GM15510 (cell line): ENCODE measurements around the gene ZNF587.

Source experiments
- POLR2A ChIP-seq: IDR thresholded peaks from 3 replicates; pipeline ENCODE4 v1.6.1; 2011; ENCODE audit warnings: borderline replicate concordance; ENCODE audit not compliant: insufficient read length; ENCODE audit errors: extremely low read depth

ZNF587 gene

GRCh38 chr19:57849666-57850473 lies at the start of gene ZNF587:
ZNF587 (plus strand) TSS chr19:57849859; CDS start chr19:57850039, 180 bp downstream.
- TF ChIP-seq POLR2A, result peak; percentile 61

GRCh38 chr19:57800696-57801095 lies 49.0 kb upstream of the ZNF587 start:
- no peak for TF ChIP-seq POLR2A

- TF ChIP-seq POLR2A, result no peak
Measured at GRCh38 chr19:57802269-57802668, 47.4 kb upstream of the ZNF587 start.

- no peak for TF ChIP-seq POLR2A
Measured at GRCh38 chr19:57803265-57803593, 46.4 kb upstream of the ZNF587 start.

- TF ChIP-seq POLR2A, result no peak
Measured at GRCh38 chr19:57803594-57804325, 45.9 kb upstream of the ZNF587 start.

GRCh38 chr19:57807541-57807940 lies 42.1 kb upstream of the ZNF587 start:
- TF ChIP-seq POLR2A, result no peak

- TF ChIP-seq POLR2A, result no peak
Measured at GRCh38 chr19:57812226-57812625, 37.4 kb upstream of the ZNF587 start.

GRCh38 chr19:57813919-57814504 lies 35.6 kb upstream of the ZNF587 start:
- TF ChIP-seq POLR2A, result no peak

- TF ChIP-seq POLR2A, result peak; percentile 74
Measured at GRCh38 chr19:57814505-57815246, 35.0 kb upstream of the ZNF587 start, which contains the start of gene ZNF552. ZNF552 (minus strand) TSS chr19:57814913; CDS start chr19:57814743, 170 bp downstream.

- no peak for TF ChIP-seq POLR2A
Measured at GRCh38 chr19:57815247-57816075, 34.2 kb upstream of the ZNF587 start.

- TF ChIP-seq POLR2A, result no peak
Measured at GRCh38 chr19:57816652-57817051, 33.0 kb upstream of the ZNF587 start.

- TF ChIP-seq POLR2A, result no peak
Measured at GRCh38 chr19:57817976-57818375, 31.7 kb upstream of the ZNF587 start.

- no peak for TF ChIP-seq POLR2A
Measured at GRCh38 chr19:57818378-57818777, 31.3 kb upstream of the ZNF587 start.
